H1 (cell line): ENCODE data around the gene ADCY2.

Source experiments
- CTCF ChIP-seq, 3 experiments: IDR thresholded peaks; 1 replicate in 2 of 3; 2 replicates in 1 of 3; pipeline versions ENCODE4 v1.5.1 to v1.6.1; 2011; ENCODE audit warnings: low read length in 3 of 3, mild to moderate bottlenecking in 3 of 3, inconsistent platforms in 2 of 3, low read depth in 1 of 3, moderate library complexity in 1 of 3; ENCODE audit not compliant: insufficient read depth in 1 of 3; ENCODE audit errors: control extremely low read depth in 1 of 3
- E2F6 ChIP-seq: IDR thresholded peaks from 2 replicates; pipeline ENCODE4 v1.6.1; 2012; ENCODE audit warnings: inconsistent platforms
- EZH2 ChIP-seq: fragments of 200-600 bp; sonication (generic); IDR thresholded peaks from 2 replicates; pipeline ENCODE4 v1.7.1; 2012; ENCODE audit warnings: low read depth, mild to moderate bottlenecking, moderate library complexity, low read length, inconsistent platforms; ENCODE audit not compliant: severe bottlenecking
- HDAC6 ChIP-seq: IDR thresholded peaks from one replicate; pipeline ENCODE4 v1.7.1; 2012; ENCODE audit warnings: low read depth, mild to moderate bottlenecking, inconsistent platforms, low read length, moderate library complexity
- JUND ChIP-seq: IDR thresholded peaks from 2 replicates; pipeline ENCODE4 v1.6.1; 2011; ENCODE audit warnings: mild to moderate bottlenecking, improper control_type of control experiment, low read length
- POLR2A ChIP-seq, 2 experiments: IDR thresholded peaks; 1 replicate in 1 of 2; 2 replicates in 1 of 2; pipeline ENCODE4 v1.6.1; 2011; ENCODE audit warnings: low read depth in 2 of 2, low read length in 2 of 2, mild to moderate bottlenecking in 2 of 2; ENCODE audit errors: control extremely low read depth in 1 of 2
- POLR2AphosphoS5 ChIP-seq: IDR thresholded peaks from 2 replicates; pipeline ENCODE4 v1.6.1; 2011; ENCODE audit warnings: low read depth, low read length
- SIN3A ChIP-seq, 2 experiments: IDR thresholded peaks in 1 of 2; conservative IDR thresholded peaks in 1 of 2; 2 replicates each; pipeline ENCODE4 v1.6.1; 2011 to 2012; ENCODE audit warnings: low read length in 2 of 2, improper control_type of control experiment in 1 of 2, low read depth in 1 of 2, mild to moderate bottlenecking in 1 of 2

GRCh38 chr5:7392693-7393024, 3.3 kb upstream of the ADCY2 start:
- TF ChIP-seq CTCF (IDR thresholded peaks at IDR 0.05; ENCODE audit: control extremely low read depth in 1 of 3, insufficient read depth in 1 of 3, low read depth in 1 of 3, low read length in 3 of 3) (no peak), HDAC6 (no peak), JUND (no peak), E2F6 (no peak), EZH2 (no peak), POLR2A (IDR thresholded peaks at IDR 0.05; ENCODE audit: control extremely low read depth in 1 of 2, low read depth in 2 of 2, low read length in 2 of 2) (no peak), POLR2AphosphoS5 (no peak), SIN3A (conservative IDR thresholded peaks at IDR 0.05 in 1 of 2, IDR thresholded peaks at IDR 0.05 in 1 of 2; ENCODE audit: low read depth in 1 of 2, low read length in 2 of 2) (no peak)
